IPS DF 6.9 (cell line): Measurements from ENCODE around the gene SLC9A8.

Experiments
- DNase-seq: peaks from one replicate; pipeline ENCODE4 v3.0.0-alpha.2; 2013; ENCODE audit warnings: low read depth, low spot score
- H3K27ac ChIP-seq: one replicate; pipeline ENCODE4 v1.5.1; 2013; ENCODE audit warnings: low read length, control low read depth
- H3K27me3 ChIP-seq: 2 replicates; pipeline ENCODE4 v1.6.1; 2013; ENCODE audit warnings: mild to moderate bottlenecking, low read length; ENCODE audit not compliant: control insufficient read depth, insufficient read depth
- H3K36me3 ChIP-seq: 2 replicates; pipeline ENCODE4 v1.6.1; 2013; ENCODE audit warnings: low read length; ENCODE audit not compliant: control insufficient read depth, insufficient read depth
- H3K4me1 ChIP-seq: 2 replicates; pipeline ENCODE4 v1.6.1; 2013; ENCODE audit warnings: low read length; ENCODE audit not compliant: control insufficient read depth, insufficient read depth
- H3K4me3 ChIP-seq: 2 replicates; pipeline ENCODE4 v1.5.1; 2013; ENCODE audit warnings: mild to moderate bottlenecking, low read length
- H3K9me3 ChIP-seq: 2 replicates; pipeline ENCODE4 v1.6.1; 2013; ENCODE audit warnings: low read length, inconsistent platforms; ENCODE audit not compliant: control insufficient read depth, insufficient read depth
- WGBS: extraction: QIAGEN DNeasy Blood & Tissue Kit; methylation state at CpG from one replicate; pipeline ENCODE4 v1.1.7; 2013; ENCODE audit warnings: mixed read lengths, missing lambda C conversion rate; ENCODE audit not compliant: insufficient read length, insufficient coverage; 5-methylcytosine and 5-hydroxymethylcytosine counted together

SLC9A8 gene

DNA sequence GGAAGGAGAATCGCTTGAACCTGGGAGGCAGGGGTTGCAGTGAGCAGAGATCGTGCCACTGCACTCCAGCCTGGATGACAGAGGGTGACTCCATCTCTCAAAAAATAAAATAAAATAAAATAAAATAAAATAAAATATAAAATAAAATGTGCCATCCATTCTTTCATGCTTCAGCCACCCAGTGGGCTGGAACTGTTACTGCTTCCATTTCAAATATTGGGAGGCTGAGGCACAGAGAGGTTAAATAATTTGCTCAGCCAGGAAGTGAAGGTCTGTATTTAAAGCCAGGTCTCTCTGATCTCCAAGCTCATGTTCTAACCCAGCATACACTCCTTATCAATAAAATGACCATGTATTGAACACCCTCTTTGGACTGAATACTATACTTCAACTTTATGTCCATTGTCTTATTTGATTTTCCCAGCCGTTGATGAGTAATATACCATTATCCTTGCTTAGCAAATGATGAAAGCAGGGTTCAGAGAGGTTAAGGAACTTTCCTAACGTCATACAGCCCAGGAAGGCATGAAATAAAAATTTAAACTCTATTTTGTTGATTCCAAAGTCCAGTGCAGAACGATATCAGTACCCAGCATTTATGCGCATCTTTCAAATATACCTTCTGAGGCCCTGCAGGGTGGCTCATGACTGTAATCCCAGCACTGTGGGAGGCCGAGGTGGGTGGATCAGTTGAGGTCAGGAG, 25.8 kb upstream of the SLC9A8 start:
- Histone ChIP-seq H3K9me3 (no peaks in the 10 kb centered on the region), H3K27ac (no peak overlapping the region), H3K27me3 (no peaks in the 10 kb centered on the region), H3K4me1 (no peaks in the 10 kb centered on the region), H3K4me3 (no peak overlapping the region), H3K36me3 (no peaks in the 10 kb centered on the region)
- DNase-seq = no peak
- whole genome bisulfite sequencing = no CpG with 5 or more reads among the region's 7 CpGs

DNA sequence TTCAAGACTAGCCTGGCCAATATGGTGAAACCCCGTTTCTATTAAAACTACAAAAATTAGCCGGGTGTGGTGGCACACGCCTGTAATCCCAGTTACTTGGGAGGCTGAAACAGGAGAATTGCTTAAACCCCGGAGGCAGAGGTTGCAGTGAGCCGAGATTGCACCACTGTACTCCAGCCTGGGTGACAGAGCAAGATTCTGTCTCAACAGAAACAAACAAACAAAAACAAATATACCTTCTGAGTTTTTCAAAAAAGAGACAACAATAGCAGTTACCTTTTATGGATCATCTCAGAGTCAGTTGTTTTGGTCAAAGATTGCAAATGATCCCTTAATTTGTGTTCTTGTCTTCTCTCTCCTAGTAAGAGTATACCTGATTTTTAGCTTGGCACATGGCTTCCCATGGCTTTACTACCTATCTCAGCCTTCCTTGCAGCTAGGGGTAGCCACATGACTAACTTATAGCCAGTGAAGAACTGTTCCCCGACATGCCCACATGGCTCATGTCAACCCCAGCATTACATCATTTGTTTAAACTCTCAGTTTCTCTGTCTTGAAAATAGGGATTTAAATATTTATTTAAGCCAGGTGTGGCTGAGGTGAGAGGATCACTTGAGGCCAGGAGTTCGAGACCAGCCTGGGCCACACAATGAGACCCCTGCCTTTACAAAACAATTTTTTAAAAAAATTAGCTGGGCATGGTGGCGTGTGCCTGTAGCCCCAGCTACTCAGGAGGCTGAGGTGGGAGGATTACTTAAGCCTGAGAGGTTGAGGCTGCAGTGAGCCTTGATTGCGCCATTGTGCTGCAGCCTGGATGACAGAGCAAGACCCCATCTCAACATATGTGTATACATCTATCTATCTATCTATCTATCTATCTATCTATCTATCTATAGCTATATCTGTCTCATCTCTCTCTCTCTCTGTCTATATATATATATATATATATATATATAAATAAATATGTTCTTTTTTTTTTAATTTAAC, 25.0 kb upstream of the SLC9A8 start:
- no peaks in the 10 kb centered on the region for H3K9me3 ChIP-seq
- no CpG with 5 or more reads among the region's 9 CpGs for WGBS
- no peak for DNase-seq
- H3K27me3 ChIP-seq = no peaks in the 10 kb centered on the region
- no peak overlapping the region for H3K4me3 ChIP-seq
- no peaks in the 10 kb centered on the region for H3K4me1 ChIP-seq
- no peak overlapping the region for H3K27ac ChIP-seq
- H3K36me3 ChIP-seq = no peaks in the 10 kb centered on the region

DNA sequence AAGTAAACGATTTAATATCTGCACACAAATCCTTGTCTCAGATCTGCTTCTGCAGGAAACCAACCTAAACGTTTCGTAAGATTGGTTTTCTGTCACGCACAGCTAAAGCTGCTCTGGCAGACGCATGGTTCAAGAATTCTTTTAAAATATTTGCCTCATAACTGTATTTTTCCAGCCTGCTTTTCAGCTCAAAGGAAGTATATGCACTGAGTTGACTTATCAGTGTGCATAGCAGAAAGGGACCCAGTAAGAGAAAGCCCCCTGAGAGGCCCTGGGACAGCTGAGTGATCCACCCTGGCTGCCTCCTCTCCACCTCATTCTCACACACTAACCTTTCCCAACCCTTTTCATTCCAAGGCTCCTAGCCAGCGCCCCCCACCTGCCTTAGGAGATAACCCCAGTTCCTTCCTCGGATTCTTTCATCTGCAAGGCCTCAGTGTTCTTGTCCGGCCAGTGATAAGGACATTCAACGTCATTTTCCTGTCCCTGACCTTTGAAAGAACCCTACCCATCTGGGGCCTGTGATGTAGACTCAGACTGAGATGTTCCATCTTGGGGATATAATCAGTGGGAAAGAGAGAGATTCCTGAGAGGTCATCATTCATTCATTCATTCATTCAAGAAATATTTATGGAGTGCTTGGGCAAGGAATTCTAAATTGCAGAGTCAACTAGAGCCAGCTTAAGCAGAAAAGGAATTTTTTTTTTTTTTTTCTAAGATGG, 22.4 kb upstream of the SLC9A8 start:
- no peaks in the 10 kb centered on the region for H3K4me1 ChIP-seq
- no peaks in the 10 kb centered on the region for H3K36me3 ChIP-seq
- H3K27me3 ChIP-seq = no peaks in the 10 kb centered on the region
- DNase-seq = no peak
- H3K4me3 ChIP-seq = no peak overlapping the region
- H3K27ac ChIP-seq = no peak overlapping the region
- H3K9me3 ChIP-seq = no peaks in the 10 kb centered on the region
- no CpG with 5 or more reads among the region's 9 CpGs for WGBS

DNA sequence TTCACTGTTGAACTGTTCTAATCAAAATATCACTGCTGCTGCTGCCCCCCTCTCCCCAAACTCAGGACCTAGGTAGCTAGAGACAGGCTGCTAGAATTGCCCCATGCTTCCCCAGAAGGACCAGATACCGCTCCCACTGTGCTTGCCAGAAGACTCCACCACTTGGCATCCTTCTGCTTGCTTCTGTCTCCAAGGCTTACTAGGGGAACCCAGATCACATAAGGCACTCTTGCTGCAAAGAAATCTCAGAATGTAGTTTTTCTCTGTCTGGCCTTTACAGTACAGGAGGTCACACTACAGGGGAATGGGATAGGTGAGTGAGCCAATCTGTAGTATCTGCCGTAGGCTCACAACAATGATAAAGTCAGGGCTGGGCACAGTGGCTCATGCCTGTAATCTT, 21.5 kb upstream of the SLC9A8 start:
- Histone ChIP-seq H3K27me3 (no peaks in the 10 kb centered on the region), H3K4me3 (no peak overlapping the region), H3K27ac (no peak overlapping the region), H3K36me3 (no peaks in the 10 kb centered on the region), H3K4me1 (no peaks in the 10 kb centered on the region), H3K9me3 (no peaks in the 10 kb centered on the region)
- DNase-seq = no peak
- no CpG with 5 or more reads among the region's 2 CpGs for WGBS

DNA sequence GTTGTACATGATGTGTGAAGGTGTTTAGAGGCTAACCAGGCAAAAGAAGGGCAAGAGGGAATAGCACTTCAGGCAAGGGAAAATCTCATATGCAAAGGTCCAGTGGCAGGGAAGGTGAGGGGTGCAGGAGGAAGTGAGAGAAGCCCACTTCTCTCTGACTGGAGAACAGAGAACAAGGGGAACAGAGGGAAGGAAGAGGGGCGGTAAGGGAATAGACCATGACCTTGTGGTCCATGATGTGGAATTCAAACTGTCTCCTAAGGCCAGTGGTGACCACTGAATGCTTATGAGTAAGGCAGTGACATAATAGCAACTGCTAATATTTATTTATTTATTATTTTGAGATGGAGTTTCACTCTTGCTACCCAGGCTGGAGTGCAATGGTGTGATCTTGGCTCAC, 20.6 kb upstream of the SLC9A8 start:
- H3K4me3 ChIP-seq = no peak overlapping the region
- WGBS = no CpG with 5 or more reads among the region's 1 CpG
- no peak for DNase-seq
- no peaks in the 10 kb centered on the region for H3K27me3 ChIP-seq
- no peaks in the 10 kb centered on the region for H3K4me1 ChIP-seq
- no peaks in the 10 kb centered on the region for H3K9me3 ChIP-seq
- H3K36me3 ChIP-seq = no peaks in the 10 kb centered on the region
- H3K27ac ChIP-seq = no peak overlapping the region

DNA sequence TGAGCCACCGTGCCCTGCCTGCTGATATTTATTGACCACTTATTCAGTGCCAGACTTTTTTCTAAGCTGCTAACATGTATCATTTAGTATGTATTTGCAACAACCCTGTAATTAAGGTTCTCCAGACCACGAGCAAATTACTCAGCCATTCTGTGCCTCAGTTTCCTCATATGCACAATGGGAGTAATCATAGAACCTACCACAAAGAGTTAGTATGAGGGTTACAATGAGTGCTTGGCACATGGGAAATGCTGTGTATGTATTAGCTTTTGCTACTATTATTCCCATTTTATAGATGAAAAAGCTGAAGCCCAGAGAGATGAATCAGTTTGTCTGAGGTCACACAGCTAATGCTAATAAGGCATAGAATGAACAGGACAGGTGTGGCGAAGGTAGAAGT, 20.0 kb upstream of the SLC9A8 start:
- no CpG with 5 or more reads among the region's 3 CpGs for WGBS
- H3K27ac ChIP-seq = no peak overlapping the region
- no peaks in the 10 kb centered on the region for H3K27me3 ChIP-seq
- no peak overlapping the region for H3K4me3 ChIP-seq
- no peaks in the 10 kb centered on the region for H3K36me3 ChIP-seq
- no peak for DNase-seq
- no peaks in the 10 kb centered on the region for H3K9me3 ChIP-seq
- H3K4me1 ChIP-seq = no peaks in the 10 kb centered on the region

DNA sequence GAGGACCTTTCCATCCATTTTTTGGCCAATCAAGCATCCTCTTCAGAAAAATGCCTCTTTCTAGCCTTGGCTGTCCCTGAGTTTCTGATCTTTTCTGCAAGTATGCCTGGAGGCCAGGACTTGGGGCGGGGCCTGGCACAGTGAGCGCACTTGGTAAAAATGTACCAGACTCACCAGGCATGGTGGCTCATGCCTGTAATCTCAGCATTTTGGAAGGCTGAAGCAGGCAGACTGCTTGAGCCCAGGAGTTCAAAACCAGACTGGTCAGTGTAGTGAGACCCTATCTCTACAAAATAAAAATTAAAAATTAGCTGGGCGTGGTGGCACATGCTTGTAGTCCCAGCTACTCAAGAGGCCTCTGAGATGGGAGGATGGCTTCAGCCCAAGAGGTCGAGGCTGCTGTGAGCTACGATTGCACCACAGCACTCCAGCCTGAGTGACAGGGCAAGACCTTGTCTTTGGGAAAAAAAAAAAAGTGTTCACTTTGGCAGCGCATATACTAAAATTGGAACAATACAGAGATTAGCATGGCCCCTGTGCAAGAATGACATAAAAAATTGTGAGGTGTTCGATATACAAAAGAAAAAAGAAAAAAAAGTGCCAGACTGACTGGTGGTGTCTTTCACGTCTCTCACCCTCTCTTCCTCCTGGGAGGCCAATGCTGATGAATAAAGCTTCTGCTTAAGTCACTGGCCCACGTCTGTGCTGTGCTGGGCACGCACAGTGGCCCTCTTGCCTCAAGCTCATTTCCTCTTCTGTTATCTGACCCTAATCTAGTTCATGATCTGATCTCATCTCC, 18.1 kb upstream of the SLC9A8 start:
- Histone ChIP-seq H3K27me3 (no peaks in the 10 kb centered on the region), H3K36me3 (no peaks in the 10 kb centered on the region), H3K27ac (no peak overlapping the region), H3K4me1 (no peaks in the 10 kb centered on the region), H3K4me3 (no peak overlapping the region), H3K9me3 (no peaks in the 10 kb centered on the region)
- no CpG with 5 or more reads among the region's 10 CpGs for WGBS
- DNase-seq = no peak

DNA sequence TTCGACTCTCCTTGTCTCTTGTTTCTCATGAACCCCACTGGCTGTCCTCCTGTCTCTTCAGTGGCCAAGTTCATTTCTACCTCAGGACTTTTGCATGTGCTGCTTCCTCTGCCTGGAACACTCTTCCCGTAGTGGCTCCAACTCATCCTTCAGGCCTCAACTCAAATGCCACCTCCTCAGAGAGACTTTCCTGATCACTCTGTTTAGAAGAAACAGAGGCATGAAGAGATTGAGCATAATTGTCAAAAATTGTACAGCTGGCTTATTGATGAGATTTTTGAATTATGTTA, 17.5 kb upstream of the SLC9A8 start:
- Histone ChIP-seq H3K27ac (no peak overlapping the region), H3K27me3 (no peaks in the 10 kb centered on the region), H3K36me3 (no peaks in the 10 kb centered on the region), H3K4me3 (no peak overlapping the region), H3K9me3 (no peaks in the 10 kb centered on the region), H3K4me1 (no peaks in the 10 kb centered on the region)
- no peak for DNase-seq
- no CpG with 5 or more reads among the region's 2 CpGs for WGBS

DNA sequence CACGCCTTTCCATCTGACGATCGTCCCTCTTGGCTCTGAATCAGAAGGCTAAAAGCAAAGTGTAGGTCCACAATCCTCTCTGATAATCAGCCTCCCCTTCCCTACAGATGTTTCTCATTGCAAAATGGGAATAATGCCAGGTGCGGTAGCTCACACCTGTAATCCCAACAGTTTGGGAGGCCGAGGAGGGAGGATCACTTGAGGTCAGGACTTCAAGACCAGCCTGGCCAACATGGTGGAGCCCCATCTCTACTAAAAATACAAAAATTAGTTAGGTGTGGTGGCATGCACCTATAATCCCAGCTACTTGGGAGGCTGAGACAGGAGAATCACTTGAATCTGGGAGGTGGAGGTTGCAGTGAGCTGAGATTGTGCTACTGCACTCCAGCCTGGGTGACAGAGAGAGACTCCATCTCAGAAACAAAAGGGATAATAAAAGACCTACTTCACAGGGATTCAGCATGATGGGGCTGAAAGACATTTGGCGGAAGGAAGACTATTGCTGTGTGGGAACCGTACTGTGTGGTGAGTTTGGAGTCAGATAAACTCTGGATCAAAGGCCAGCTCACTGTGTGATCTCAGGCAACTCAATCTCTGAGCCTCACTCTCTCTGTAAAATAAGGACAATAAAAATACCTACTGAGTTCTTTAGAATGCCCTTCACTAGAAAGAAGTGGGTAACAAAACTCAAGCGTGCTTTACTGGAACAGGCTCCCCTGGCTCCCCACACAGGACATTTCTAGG, 15.9 kb upstream of the SLC9A8 start:
- Histone ChIP-seq H3K9me3 (no peaks in the 10 kb centered on the region), H3K36me3 (no peaks in the 10 kb centered on the region), H3K27ac (no peak overlapping the region), H3K4me3 (no peak overlapping the region), H3K27me3 (no peaks in the 10 kb centered on the region), H3K4me1 (no peaks in the 10 kb centered on the region)
- WGBS = no CpG with 5 or more reads among the region's 8 CpGs
- no peak for DNase-seq

DNA sequence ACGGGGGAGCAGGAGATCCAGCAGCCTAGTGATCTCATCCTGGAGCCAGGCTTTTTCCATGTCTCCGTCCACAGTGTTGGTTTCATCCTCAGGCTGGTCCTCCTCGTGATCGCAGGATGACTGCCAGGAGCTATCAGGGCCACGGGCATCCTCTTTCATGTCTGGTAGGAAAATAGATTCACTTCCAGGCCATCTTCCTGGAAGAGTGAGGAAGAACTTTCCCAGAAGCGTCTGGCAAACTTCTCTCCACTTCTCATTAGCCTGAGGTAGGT, 15.3 kb upstream of the SLC9A8 start:
- Histone ChIP-seq H3K27ac (no peak overlapping the region), H3K4me3 (no peak overlapping the region), H3K4me1 (no peaks in the 10 kb centered on the region), H3K9me3 (no peaks in the 10 kb centered on the region), H3K27me3 (no peaks in the 10 kb centered on the region), H3K36me3 (no peaks in the 10 kb centered on the region)
- no peak for DNase-seq
- WGBS = no CpG with 5 or more reads among the region's 6 CpGs
